Renal cortical epithelial cell (primary cell): ENCODE measurements around the gene ESYT3. TPM values are rescaled to one million over a fixed set of nuclear protein-coding genes. Genes with fewer than 3 reads are reported as not detected.
"Not testable (repeated sequence)": the region's sequence is repeated elsewhere in the genome, so short reads cannot be mapped to it uniquely, and the experiment has no call there.

ENCODE experiments used
- DNase-seq: peaks from one replicate; pipeline ENCODE4 v3.0.0-alpha.2; 2011; ENCODE audit warnings: low read depth
- total RNA-seq: library from RNA; depleted of rRNA; stranded (reverse); fragments of >200 nt; gene quantifications from 2 replicates; pipeline ENCODE4 v1.2.3, GENCODE V29; 2014

ESYT3 gene
- total RNA-seq, 1 donor from 2014 or later, result 2.3 TPM

GRCh38 chr3:138461896-138462295 is 27.5 kb downstream of the ESYT3 start:
- DNase-seq, result no peak

GRCh38 chr3:138463724-138464490 is 29.5 kb downstream of the ESYT3 start:
- no peak for DNase-seq

- no peak for DNase-seq
Observed at GRCh38 chr3:138464491-138464860, 30.1 kb downstream of the ESYT3 start.

DNA sequence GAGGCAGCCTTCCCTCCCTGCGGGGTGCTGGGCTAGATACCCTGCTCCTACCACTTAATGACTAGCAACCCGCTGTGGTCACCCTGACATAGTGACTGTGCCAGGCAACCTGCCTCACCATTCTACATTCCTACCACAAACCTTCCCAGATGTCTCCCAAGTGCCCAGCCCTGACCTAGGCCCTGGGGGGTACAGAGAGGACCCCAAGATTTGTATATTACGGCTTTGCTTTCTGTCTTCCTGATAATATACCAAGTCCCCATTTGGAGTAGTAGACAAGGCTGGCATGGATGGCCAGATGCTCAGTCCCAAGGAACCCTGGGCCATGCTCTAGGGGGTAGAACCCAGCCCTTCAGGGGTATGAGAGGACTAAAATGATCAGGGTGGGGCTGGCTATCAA is 31.0 kb downstream of the ESYT3 start:
- DNase-seq, result no peak

DNA sequence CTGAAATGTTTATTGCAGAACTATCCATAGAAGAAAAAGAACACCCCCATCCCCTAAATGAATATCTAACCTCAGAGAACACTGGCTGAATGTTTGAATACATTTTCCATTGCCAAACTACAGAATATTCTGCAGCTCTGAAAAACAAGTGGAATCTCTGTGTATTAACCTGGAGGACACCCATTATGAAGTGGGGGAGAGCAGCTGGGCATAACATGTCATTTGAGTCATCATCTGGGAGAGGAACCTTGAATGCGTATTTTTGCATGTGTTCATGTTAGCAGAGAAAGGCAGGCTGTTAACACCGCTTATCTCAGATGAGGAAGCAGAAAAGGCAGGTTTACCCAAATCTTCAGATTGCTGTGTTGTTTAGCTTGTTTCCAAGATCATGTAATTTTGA is 31.5 kb downstream of the ESYT3 start:
- DNase-seq, result peak; percentile 18

DNA sequence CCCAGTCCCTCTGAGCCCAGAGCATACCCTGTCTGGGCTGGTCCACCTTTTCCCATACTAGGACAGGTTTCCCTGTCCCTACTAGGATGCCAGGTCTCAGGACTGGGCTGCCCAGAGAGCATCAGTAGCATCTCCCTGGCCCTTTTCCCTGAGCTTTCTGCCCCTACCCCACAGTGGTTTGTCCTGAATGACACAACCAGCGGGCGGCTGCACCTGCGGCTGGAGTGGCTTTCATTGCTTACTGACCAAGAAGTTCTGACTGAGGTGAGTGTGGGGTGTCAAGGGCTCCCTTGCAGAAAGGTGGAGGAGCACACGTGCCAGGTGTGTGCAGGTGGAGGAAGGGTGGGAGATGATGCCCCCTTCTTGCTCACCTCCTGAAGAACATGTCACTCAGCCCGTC is 33.5 kb downstream of the ESYT3 start:
- no peak for DNase-seq

- DNase-seq, result no peak
Observed at GRCh38 chr3:138468451-138468850, 34.0 kb downstream of the ESYT3 start.

DNA sequence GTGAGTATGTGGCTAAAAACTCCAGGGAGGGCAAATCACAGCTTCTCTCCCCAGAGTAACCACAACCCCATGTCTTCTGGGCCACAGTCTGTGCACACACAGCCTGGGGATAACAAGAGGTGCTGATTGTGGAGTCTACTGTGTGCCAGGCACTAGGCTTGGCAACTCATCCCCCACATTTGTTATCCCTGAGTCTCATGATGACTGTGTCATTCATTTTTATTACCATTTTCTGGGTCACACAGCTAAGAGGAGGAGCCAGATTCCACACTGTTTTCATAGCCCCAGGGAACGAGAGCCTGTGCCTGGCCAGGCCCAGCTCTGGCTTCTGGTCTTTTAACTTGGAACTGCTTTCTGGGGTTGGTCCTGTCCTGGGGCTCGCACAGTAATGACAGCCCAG is 34.5 kb downstream of the ESYT3 start:
- DNase-seq, result peak; percentile 81

- no peak for DNase-seq
Observed at GRCh38 chr3:138469874-138470273, 35.5 kb downstream of the ESYT3 start.

DNA sequence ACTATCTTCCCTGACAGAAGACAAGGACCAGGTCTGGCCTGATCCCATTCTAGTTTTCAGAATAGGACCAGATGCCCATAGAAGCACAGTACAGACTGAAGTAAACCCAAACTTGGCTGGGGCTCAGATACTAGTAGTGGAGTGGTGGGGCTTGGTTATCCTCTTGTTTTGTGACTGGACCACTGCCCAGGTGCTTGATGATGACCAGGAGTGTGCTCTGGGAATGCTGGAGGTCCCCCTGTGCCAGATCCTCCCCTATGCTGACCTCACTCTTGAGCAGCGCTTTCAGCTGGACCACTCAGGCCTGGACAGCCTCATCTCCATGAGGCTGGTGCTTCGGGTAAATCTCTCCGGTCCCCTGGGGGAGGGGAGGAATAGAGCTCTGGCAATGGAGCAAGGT is 36.3 kb downstream of the ESYT3 start:
- no peak for DNase-seq

- DNase-seq, result no peak
Observed at GRCh38 chr3:138471481-138471880, 37.1 kb downstream of the ESYT3 start.

DNA sequence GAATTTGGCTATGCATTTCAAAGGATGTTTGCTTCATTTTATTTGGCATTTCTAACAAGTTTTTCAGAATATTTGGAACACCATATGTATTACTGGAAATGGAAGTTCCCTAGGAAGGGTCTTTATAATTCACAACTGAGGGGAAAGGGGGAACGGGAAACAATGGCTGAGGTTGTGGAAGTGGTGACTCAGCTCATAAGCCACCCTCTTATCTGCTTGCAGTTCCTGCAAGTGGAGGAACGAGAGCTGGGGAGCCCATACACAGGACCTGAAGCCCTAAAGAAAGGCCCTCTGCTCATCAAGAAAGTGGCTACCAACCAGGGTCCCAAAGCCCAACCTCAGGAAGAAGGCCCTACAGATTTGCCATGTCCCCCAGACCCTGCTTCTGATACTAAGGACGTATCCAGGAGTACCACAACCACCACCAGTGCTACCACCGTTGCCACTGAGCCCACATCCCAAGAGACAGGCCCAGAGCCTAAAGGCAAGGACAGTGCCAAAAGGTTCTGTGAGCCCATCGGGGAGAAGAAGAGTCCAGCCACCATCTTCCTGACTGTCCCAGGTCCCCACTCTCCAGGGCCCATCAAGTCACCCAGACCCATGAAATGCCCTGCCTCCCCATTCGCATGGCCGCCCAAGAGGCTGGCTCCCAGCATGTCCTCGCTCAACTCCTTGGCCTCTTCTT is 37.9 kb downstream of the ESYT3 start:
- DNase-seq, result no peak

DNA sequence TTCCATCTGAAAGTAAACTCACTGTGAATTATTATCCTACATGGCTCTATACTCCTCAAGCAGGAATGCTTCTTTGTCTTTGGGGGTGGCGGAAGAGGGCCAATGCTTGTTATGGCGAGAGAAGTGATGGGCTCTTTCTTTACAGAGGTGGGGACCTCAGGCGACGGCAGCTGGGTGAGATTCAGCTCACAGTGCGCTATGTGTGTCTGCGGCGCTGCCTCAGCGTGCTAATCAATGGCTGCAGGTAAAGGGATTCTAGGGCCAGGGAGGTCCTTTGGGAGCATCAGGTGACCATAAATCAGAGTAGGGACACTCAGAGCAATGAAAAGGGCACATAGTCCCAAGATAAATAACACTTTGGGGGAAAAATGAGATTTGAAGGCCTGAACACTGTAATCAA is 39.0 kb downstream of the ESYT3 start:
- no peak for DNase-seq

GRCh38 chr3:138474163-138474562 is 39.7 kb downstream of the ESYT3 start:
- DNase-seq, result no peak

DNA sequence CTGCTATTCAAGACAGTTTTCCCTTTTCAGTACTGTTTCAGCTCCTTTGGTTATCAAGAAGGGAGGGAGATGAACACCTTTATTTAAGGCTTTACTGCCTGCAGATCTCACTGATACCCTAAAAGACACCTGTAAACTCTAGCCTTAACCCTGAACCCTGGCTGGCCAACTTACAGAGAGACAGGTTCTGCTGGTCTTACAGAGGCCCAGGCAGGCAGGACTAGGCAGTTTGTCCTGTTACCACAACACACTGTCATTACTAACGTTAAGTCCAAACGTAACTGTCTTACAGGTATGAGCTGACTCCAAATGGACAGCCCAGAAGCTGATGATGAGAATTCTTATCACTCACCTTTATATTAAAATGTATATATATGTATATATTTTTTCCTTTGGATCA is 42.1 kb downstream of the ESYT3 start:
- no peak for DNase-seq

- DNase-seq, result no peak
Observed at GRCh38 chr3:138477120-138477519, 42.7 kb downstream of the ESYT3 start.

GRCh38 chr3:138477801-138478200 is 43.4 kb downstream of the ESYT3 start:
- no peak for DNase-seq

GRCh38 chr3:138479438-138479863 is 45.0 kb downstream of the ESYT3 start:
- DNase-seq, result peak; percentile 43

- DNase-seq, result not testable (repeated sequence)
Observed at GRCh38 chr3:138484672-138485071, 50.3 kb downstream of the ESYT3 start.

- not testable (repeated sequence) for DNase-seq
Observed at GRCh38 chr3:138486580-138486979, 52.2 kb downstream of the ESYT3 start.

DNA sequence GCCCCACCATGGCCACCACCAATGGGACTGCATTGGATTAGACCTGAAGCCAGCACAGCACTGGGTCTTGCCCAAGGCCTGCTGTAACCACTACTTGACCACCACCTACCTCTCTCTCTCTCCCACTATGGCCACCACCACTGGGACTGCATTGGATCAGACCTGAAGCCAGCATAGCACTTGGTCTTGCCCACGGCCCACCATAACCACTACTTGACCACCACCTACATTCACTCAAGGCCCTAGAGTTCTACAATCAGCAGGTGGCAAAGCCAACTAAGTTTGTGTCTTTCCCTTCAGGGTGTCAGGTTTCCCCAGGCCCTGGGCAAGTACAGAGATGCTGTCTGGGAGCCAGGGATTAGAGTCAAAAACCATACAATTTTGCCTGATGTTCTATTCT is 57.6 kb downstream of the ESYT3 start:
- DNase-seq, result no peak

DNA sequence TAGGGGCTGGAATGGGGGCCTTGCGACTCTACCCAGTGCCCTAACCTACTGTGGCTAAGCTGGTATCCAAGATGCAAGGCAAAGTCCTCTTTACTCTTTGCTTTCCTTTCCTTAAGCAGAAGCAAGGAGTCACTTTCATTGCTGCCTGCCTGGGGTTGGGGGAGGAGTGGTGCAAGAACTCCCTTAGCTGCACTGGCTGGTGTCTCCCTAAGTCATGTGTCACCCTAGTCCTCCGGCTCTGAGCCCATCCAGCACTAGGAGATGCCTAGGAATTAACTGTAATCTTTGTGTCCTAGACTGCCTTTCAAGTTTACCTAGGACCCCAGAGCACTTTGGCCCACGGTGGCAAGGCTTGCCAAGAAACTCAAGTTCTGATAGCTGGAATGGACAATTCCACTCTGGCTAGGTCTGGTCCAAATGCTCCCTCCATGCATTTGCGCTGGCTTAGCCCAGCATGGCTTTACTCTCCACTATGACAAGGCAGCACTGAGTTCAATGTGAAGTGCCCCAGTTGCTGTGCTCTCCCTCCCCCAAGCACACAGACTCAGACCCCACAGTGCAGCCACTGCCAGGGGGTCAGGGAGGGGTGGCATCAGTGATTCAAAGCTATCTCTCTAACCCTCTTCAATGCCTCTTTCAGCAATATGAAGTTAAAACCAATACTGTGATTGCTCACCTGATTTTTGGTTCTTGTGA is 58.7 kb downstream of the ESYT3 start:
- DNase-seq, result no peak
